ENCODE measurements around the gene KCTD6.

- no peak for TF ChIP-seq CTCF (conservative IDR thresholded peaks at IDR 0.05; ENCODE audit: low read length)
- TF ChIP-seq EZH2phosphoT487 (IDR thresholded peaks at IDR 0.05; ENCODE audit: borderline replicate concordance, low read depth, low read length) = no peak
Measured at GRCh38 chr3:58478781-58479180, 13.1 kb upstream of the KCTD6 start.
